PC-9 (cell line): ENCODE results near the gene MAP2K6.

ENCODE experiments used
- EZH2 ChIP-seq: fragments of 200-600 bp; sonication (generic); IDR thresholded peaks from 2 replicates; pipeline ENCODE4 v1.8.0; 2017; ENCODE audit warnings: antibody characterized with exemption, low read depth
- TF ChIP-seq, protein P1 (sequence below): fragments of 200-600 bp; sonication (generic); conservative IDR thresholded peaks from 2 replicates; pipeline ENCODE4 v1.6.1; 2017; ENCODE audit warnings: mixed run types, antibody characterized with exemption, mild to moderate bottlenecking, moderate library complexity

GRCh38 chr17:69414408-69415274 is at the start of gene MAP2K6:
- TF ChIP-seq, protein P1, sequence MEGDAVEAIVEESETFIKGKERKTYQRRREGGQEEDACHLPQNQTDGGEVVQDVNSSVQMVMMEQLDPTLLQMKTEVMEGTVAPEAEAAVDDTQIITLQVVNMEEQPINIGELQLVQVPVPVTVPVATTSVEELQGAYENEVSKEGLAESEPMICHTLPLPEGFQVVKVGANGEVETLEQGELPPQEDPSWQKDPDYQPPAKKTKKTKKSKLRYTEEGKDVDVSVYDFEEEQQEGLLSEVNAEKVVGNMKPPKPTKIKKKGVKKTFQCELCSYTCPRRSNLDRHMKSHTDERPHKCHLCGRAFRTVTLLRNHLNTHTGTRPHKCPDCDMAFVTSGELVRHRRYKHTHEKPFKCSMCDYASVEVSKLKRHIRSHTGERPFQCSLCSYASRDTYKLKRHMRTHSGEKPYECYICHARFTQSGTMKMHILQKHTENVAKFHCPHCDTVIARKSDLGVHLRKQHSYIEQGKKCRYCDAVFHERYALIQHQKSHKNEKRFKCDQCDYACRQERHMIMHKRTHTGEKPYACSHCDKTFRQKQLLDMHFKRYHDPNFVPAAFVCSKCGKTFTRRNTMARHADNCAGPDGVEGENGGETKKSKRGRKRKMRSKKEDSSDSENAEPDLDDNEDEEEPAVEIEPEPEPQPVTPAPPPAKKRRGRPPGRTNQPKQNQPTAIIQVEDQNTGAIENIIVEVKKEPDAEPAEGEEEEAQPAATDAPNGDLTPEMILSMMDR: no peak
- no peak for TF ChIP-seq EZH2
